Osteoblast (primary cell): Measurements from ENCODE around the gene RAB19. TPM values are rescaled to one million over a fixed set of nuclear protein-coding genes. Genes with fewer than 3 reads are reported as not detected.

ENCODE experiments used
- DNase-seq: peaks from one replicate; pipeline ENCODE4 v3.0.0; 2011; ENCODE audit warnings: low spot score, mixed read lengths; ENCODE audit not compliant: insufficient read length; ENCODE audit errors: missing footprints
- H2AFZ ChIP-seq: 2 replicates; pipeline ENCODE4 v1.6.0; 2011; ENCODE audit warnings: mild to moderate bottlenecking, low read length
- H3K27ac ChIP-seq: 2 replicates; pipeline ENCODE4 v1.5.1; 2011; ENCODE audit warnings: mild to moderate bottlenecking, low read depth, low read length, moderate library complexity
- H3K27me3 ChIP-seq: 2 replicates; pipeline ENCODE4 v1.6.0; 2012; ENCODE audit warnings: mild to moderate bottlenecking, control low read depth, inconsistent platforms, low read length, moderate library complexity; ENCODE audit not compliant: insufficient read depth
- H3K36me3 ChIP-seq: 2 replicates; pipeline ENCODE4 v1.5.1; 2011; ENCODE audit warnings: mild to moderate bottlenecking, low read length, control low read depth, moderate library complexity; ENCODE audit not compliant: insufficient read depth
- H3K4me1 ChIP-seq: 2 replicates; pipeline ENCODE4 v1.5.1; 2011; ENCODE audit warnings: mild to moderate bottlenecking, low read length, control low read depth, moderate library complexity; ENCODE audit not compliant: insufficient read depth
- H3K4me2 ChIP-seq: 2 replicates; pipeline ENCODE4 v1.6.0; 2011; ENCODE audit warnings: mild to moderate bottlenecking, low read length; ENCODE audit not compliant: insufficient read depth
- H3K4me3 ChIP-seq: fragments of 200-600 bp; sonication (generic); 3 replicates; pipeline ENCODE4 v1.5.1; 2012; ENCODE audit warnings: mild to moderate bottlenecking, low read length, inconsistent platforms; ENCODE audit not compliant: insufficient read depth
- H3K79me2 ChIP-seq: 2 replicates; pipeline ENCODE4 v1.6.0; 2012; ENCODE audit warnings: mild to moderate bottlenecking, low read length, control low read depth, inconsistent platforms; ENCODE audit not compliant: insufficient read depth
- H3K9me3 ChIP-seq: 2 replicates; pipeline ENCODE4 v1.5.1; 2011; ENCODE audit warnings: low read depth, low read length, control low read depth
- H4K20me1 ChIP-seq: 2 replicates; pipeline ENCODE4 v1.6.0; 2012; ENCODE audit warnings: mild to moderate bottlenecking, low read length, control low read depth; ENCODE audit not compliant: insufficient read depth
- CTCF ChIP-seq: IDR thresholded peaks from 2 replicates; pipeline ENCODE4 v1.5.1; 2011; ENCODE audit warnings: mild to moderate bottlenecking, low read depth, low read length, moderate library complexity; ENCODE audit errors: extremely low read depth
- total RNA-seq: library from RNA; depleted of rRNA; stranded (reverse); fragments of >200 nt; gene quantifications from 2 replicates; pipeline ENCODE4 v1.2.3, GENCODE V29; 2012

RAB19 gene
- total RNA-seq, 1 donor: not detected

- Histone ChIP-seq H3K27ac (no peak overlapping the region), H3K27me3 (no peaks in the 10 kb centered on the region), H3K79me2 (no peaks in the 10 kb centered on the region), H3K4me1 (no peaks in the 10 kb centered on the region), H3K36me3 (no peaks in the 10 kb centered on the region), H3K4me2 (no peak overlapping the region), H2AFZ (peak overlapping the region; percentile 15), H3K4me3 (peak overlapping the region; percentile 30), H4K20me1 (no peaks in the 10 kb centered on the region), H3K9me3 (no peaks in the 10 kb centered on the region)
- TF ChIP-seq CTCF: no peak
- no peak for DNase-seq
Measured at GRCh38 chr7:140435252-140435895, 31.5 kb downstream of the RAB19 start.

GRCh38 chr7:140439359-140439758 lies 35.5 kb downstream of the RAB19 start:
- Histone ChIP-seq H2AFZ (no peak overlapping the region), H3K79me2 (no peaks in the 10 kb centered on the region), H3K4me3 (no peak overlapping the region), H3K4me2 (no peak overlapping the region), H3K4me1 (no peaks in the 10 kb centered on the region), H3K36me3 (no peaks in the 10 kb centered on the region), H4K20me1 (no peaks in the 10 kb centered on the region), H3K27me3 (no peaks in the 10 kb centered on the region), H3K27ac (no peak overlapping the region), H3K9me3 (no peaks in the 10 kb centered on the region)
- no peak for TF ChIP-seq CTCF
- no peak for DNase-seq

GRCh38 chr7:140440593-140440992 lies 36.7 kb downstream of the RAB19 start:
- no peak for DNase-seq
- no peak overlapping the region for H3K4me3 ChIP-seq
- H4K20me1 ChIP-seq: no peaks in the 10 kb centered on the region
- no peak overlapping the region for H2AFZ ChIP-seq
- no peaks in the 10 kb centered on the region for H3K9me3 ChIP-seq
- TF ChIP-seq CTCF: no peak
- H3K27me3 ChIP-seq: no peaks in the 10 kb centered on the region
- no peaks in the 10 kb centered on the region for H3K79me2 ChIP-seq
- H3K4me1 ChIP-seq: no peaks in the 10 kb centered on the region
- no peaks in the 10 kb centered on the region for H3K36me3 ChIP-seq
- H3K4me2 ChIP-seq: no peak overlapping the region
- H3K27ac ChIP-seq: no peak overlapping the region

DNA sequence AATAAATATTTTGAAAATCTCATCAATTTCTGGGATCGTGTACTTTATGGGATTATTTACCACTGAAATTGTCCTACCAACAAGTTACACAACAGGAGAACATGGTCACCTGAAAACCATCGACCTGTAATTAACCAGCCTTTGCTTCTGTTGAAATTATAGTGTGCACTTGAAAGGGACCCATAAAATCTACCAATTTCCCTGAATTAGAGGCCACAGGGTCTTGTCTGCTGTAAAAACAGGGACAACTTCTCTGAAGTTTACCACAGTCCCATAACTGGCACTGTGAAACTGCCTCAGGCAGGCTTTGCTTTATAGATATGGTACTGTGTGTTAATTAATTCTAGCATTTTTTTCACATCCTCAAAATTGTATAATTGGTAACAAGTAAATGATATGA lies 37.7 kb downstream of the RAB19 start:
- no peaks in the 10 kb centered on the region for H3K9me3 ChIP-seq
- H3K79me2 ChIP-seq: no peaks in the 10 kb centered on the region
- DNase-seq: no peak
- H3K4me1 ChIP-seq: no peaks in the 10 kb centered on the region
- no peak overlapping the region for H2AFZ ChIP-seq
- no peak overlapping the region for H3K4me2 ChIP-seq
- no peak for TF ChIP-seq CTCF
- no peaks in the 10 kb centered on the region for H3K36me3 ChIP-seq
- no peaks in the 10 kb centered on the region for H3K27me3 ChIP-seq
- no peak overlapping the region for H3K27ac ChIP-seq
- H3K4me3 ChIP-seq: no peak overlapping the region
- no peaks in the 10 kb centered on the region for H4K20me1 ChIP-seq
